Sigmoid colon (tissue), 7 donors: ENCODE data around the gene PFKL. TPM values are rescaled to one million over a fixed set of nuclear protein-coding genes. Genes with fewer than 3 reads are reported as not detected.
A peak's percentile ranks its signal among the peaks of the same experiment; 100 is the strongest.
"Not testable (repeated sequence)": the region's sequence is repeated elsewhere in the genome, so short reads cannot be mapped to it uniquely, and the experiment has no call there.

Experiments used
- DNase-seq: peaks from one replicate; pipeline ENCODE4 v3.0.0-alpha.2; 2019
- H3K27ac ChIP-seq, 4 donors: fragments of 200-600 bp; sonication (generic); one replicate each; pipeline ENCODE4 v1.5.1; 2016 to 2019; ENCODE audit warnings: mild to moderate bottlenecking in 1 of 4
- H3K27me3 ChIP-seq, 3 donors: fragments of 200-600 bp; sonication (generic); one replicate each; pipeline ENCODE4 v1.5.1; 2019; ENCODE audit warnings: mild to moderate bottlenecking in 1 of 3
- H3K36me3 ChIP-seq, 4 donors: fragments of 200-600 bp; sonication (generic); one replicate each; pipeline ENCODE4 v1.5.1; 2016 to 2019
- H3K4me1 ChIP-seq, 4 donors: fragments of 200-600 bp; sonication (generic); one replicate each; pipeline ENCODE4 v1.5.1; 2017 to 2019
- H3K4me3 ChIP-seq, 4 donors: fragments of 200-600 bp; sonication (generic); one replicate each; pipeline ENCODE4 v1.5.1; 2017 to 2019; ENCODE audit warnings: mild to moderate bottlenecking in 2 of 4, moderate library complexity in 1 of 4
- H3K9me3 ChIP-seq, 4 donors: fragments of 200-600 bp in 3 of 4; sonication (generic) in 3 of 4; one replicate each; pipeline versions ENCODE4 v1.5.1 to v1.6.1; 2013 to 2019
- EP300 ChIP-seq, 4 donors: sonication (generic); formaldehyde crosslinking; IDR thresholded peaks; one replicate each; pipeline ENCODE4 v1.6.1; 2017; ENCODE audit warnings: antibody characterized with exemption in 4 of 4
- POLR2A ChIP-seq, 2 donors: fragments of 450-650 bp; IDR thresholded peaks; one replicate each; pipeline ENCODE4 v1.6.1; 2016; ENCODE audit warnings: antibody characterized with exemption in 2 of 2, mild to moderate bottlenecking in 2 of 2, moderate library complexity in 2 of 2
- POLR2AphosphoS5 ChIP-seq, 4 donors: sonication (generic); formaldehyde crosslinking; IDR thresholded peaks; one replicate each; pipeline ENCODE4 v1.6.1; 2017; ENCODE audit warnings: antibody characterized with exemption in 4 of 4
- WGBS, 2 donors: extraction: QIAGEN DNeasy Blood & Tissue Kit; methylation state at CpG; one replicate each; pipeline ENCODE4 v1.1.7; 2013; 5-methylcytosine and 5-hydroxymethylcytosine counted together
- intact Hi-C: fragments of 100-400 bp; cut with DNase I; formaldehyde crosslinking; loops from one replicate; pipeline ENCODE4 v1.15.1; 2023
- polyA plus RNA-seq, 3 donors: library from polyadenylated mRNA; stranded (reverse); fragments of 200-250 nt; gene quantifications; one replicate each; pipeline ENCODE4 v1.2.3, GENCODE V29; 2013
- total RNA-seq, 4 donors: library from RNA; depleted of rRNA; stranded (reverse); fragments of >200 nt; gene quantifications; one replicate each; pipeline ENCODE4 v1.1.0, GENCODE V29; 2016
- TF ChIP-seq, protein P1 (sequence below), 4 experiments: fragments of 450-650 bp in 3 of 4; fragments of 200-600 bp in 1 of 4; IDR thresholded peaks; one replicate each; pipeline ENCODE4 v1.5.1; 2016 to 2019; ENCODE audit warnings: antibody characterized with exemption in 4 of 4, mild to moderate bottlenecking in 3 of 4, moderate library complexity in 2 of 4
- donor health status: healthy with polysubstance abuse.
- donor health status: Bipolar disorder and iron deficiency.
- donor health status: healthy.

PFKL gene
- total and polyA plus RNA-seq, 7 donors = 38.0 to 159 (median 69.8) TPM

DNA sequence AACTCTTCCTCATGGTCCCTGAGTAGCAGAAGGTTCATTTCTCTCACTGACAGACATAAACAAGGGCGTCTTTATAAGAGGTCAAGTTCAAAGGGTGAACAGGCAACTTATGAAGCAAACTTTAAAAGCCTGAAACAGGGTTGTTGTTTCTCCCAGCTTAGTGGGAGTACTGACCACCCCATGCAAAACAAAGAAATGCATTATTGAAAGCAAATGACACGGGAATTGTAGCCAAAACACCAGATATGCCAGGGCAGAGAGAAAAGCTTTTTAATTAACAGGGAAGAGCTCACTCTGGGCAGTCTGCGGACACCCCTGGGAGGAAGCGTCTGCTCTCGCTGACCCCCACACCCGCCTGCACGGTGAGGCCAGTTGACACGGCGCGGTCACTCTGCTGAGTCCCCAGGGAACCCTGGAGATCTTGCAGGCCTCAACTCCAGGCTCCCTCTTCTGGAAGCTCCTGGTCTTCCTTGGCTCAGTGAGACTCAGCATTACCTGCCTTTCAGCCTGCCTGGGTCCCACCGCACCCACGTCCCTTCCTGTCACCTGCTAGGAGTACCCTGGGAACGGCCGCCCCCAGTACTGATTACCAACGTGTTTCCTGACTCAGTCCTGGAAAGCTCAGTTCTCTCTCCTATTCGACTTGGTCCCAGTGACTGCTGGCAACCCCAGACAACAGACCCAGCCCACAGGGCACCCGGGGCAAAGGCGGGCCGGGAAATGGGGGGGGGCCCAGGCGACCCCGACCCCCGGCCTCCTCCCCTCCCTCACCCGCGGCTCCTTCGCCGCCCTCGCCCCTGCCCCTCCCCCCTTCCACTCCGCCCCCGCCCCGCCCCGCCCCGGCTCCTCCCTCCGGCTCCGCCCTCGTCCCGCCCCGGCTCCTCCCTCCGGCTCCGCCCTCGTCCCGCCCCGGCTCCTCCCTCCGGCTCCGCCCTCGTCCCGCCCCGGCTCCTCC, 38.4 kb downstream of the PFKL start:
- H3K4me1 ChIP-seq = peaks cover 0 to 26% (median 18%) of the 10 kb centered on the region in 4 donors
- H3K27ac ChIP-seq = peak overlapping the region; percentile 93 to 99 (median 96)
- peaks cover 0 to 25% (median 3%) of the 10 kb centered on the region in 4 donors for H3K36me3 ChIP-seq
- DNase-seq = peak; percentile 91
- peak overlapping the region in 3 of 4 donors; percentile 36 to 84 (median 72) for H3K4me3 ChIP-seq
- H3K9me3 ChIP-seq = no peaks in the 10 kb centered on the region
- 6 to 14% methylated on average over 46 to 47 of the region's 47 CpGs for WGBS, 2 donors
- TF ChIP-seq, protein P1, sequence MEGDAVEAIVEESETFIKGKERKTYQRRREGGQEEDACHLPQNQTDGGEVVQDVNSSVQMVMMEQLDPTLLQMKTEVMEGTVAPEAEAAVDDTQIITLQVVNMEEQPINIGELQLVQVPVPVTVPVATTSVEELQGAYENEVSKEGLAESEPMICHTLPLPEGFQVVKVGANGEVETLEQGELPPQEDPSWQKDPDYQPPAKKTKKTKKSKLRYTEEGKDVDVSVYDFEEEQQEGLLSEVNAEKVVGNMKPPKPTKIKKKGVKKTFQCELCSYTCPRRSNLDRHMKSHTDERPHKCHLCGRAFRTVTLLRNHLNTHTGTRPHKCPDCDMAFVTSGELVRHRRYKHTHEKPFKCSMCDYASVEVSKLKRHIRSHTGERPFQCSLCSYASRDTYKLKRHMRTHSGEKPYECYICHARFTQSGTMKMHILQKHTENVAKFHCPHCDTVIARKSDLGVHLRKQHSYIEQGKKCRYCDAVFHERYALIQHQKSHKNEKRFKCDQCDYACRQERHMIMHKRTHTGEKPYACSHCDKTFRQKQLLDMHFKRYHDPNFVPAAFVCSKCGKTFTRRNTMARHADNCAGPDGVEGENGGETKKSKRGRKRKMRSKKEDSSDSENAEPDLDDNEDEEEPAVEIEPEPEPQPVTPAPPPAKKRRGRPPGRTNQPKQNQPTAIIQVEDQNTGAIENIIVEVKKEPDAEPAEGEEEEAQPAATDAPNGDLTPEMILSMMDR (IDR thresholded peaks at IDR 0.05) = peak in 3 of 4 experiments; percentile 23 to 35 (median 25)
- TF ChIP-seq POLR2AphosphoS5 (IDR thresholded peaks at IDR 0.05) = peak in 1 of 4 donors; percentile 39
- no peak for TF ChIP-seq POLR2A (IDR thresholded peaks at IDR 0.05)
- no peak for TF ChIP-seq EP300 (IDR thresholded peaks at IDR 0.05)
- intact Hi-C loops = loop anchor here (2.0 to 5.0 kb wide), 4 partner anchors 37 to 479 kb away; partner anchors contain the start of genes LRRC3, PFKL and SUMO3
- H3K27me3 ChIP-seq = no peaks in the 10 kb centered on the region

GRCh38 chr21:44338971-44339910, 39.4 kb downstream of the PFKL start, which contains the start of gene CFAP410:
TSS of gene CFAP410 (minus strand) at chr21:44339390. CDS start at chr21:44339194, 196 bp downstream.
- H3K27ac ChIP-seq = peak within 1 kb of the TSS; percentile 93 to 99 (median 96)
- H3K4me1 ChIP-seq = peaks cover 0 to 22% (median 18%) of the 10 kb centered on the region in 4 donors
- peak; percentile 97 for DNase-seq
- peak within 1 kb of the TSS; percentile 69 to 84 (median 76) for H3K4me3 ChIP-seq
- peaks cover 0 to 25% (median 3%) of the 10 kb centered on the region in 4 donors for H3K36me3 ChIP-seq
- no peaks in the 10 kb centered on the region for H3K9me3 ChIP-seq
- intact Hi-C loops = loop anchor here (2.0 to 5.0 kb wide), 4 partner anchors 38 to 478 kb away; partner anchors contain the start of genes LRRC3, PFKL and SUMO3
- TF ChIP-seq POLR2AphosphoS5 (IDR thresholded peaks at IDR 0.05) = peak; percentile 97 to 99 (median 98)
- TF ChIP-seq, protein P1 (IDR thresholded peaks at IDR 0.05) = no peak
- peak; percentile 94 for TF ChIP-seq POLR2A (IDR thresholded peaks at IDR 0.05)
- TF ChIP-seq EP300 (IDR thresholded peaks at IDR 0.05) = peak in 1 of 4 donors; percentile 76
- WGBS, 2 donors = 1% methylated on average over 90 of the region's 90 CpGs
- no peaks in the 10 kb centered on the region for H3K27me3 ChIP-seq

- H3K9me3 ChIP-seq, H3K27ac ChIP-seq, H3K36me3 ChIP-seq, DNase-seq, H3K4me3 ChIP-seq: not testable (repeated sequence)
- 78 to 82% methylated on average over 12 of the region's 12 CpGs for WGBS, 2 donors
- intact Hi-C loops = loop anchor here (5.0 kb wide), 1 partner anchor 450 kb away; no protein-coding TSS in a partner anchor
- Histone ChIP-seq H3K27me3 (peaks cover 0 to 18% (median 0%) of the 10 kb centered on the region in 3 donors), H3K4me1 (peaks cover 0 to 22% (median 18%) of the 10 kb centered on the region in 4 donors)
Measured at GRCh38 chr21:44341726-44342458, 42.0 kb downstream of the PFKL start.

GRCh38 chr21:44342981-44343380, 43.1 kb downstream of the PFKL start:
- not testable (repeated sequence) for H3K9me3 ChIP-seq, H3K4me3 ChIP-seq, H3K36me3 ChIP-seq, DNase-seq, H3K27ac ChIP-seq
- Histone ChIP-seq H3K27me3 (peaks cover 0 to 23% (median 0%) of the 10 kb centered on the region in 3 donors), H3K4me1 (peaks cover 0 to 16% (median 13%) of the 10 kb centered on the region in 4 donors)
- WGBS, 2 donors = 82 to 83% methylated on average over 8 of the region's 8 CpGs
- intact Hi-C loops = loop anchor here (5.0 kb wide), 1 partner anchor 449 kb away; no protein-coding TSS in a partner anchor
